GM15510 (cell line): ENCODE data around the gene NFASC.

ENCODE experiments used
- POLR2A ChIP-seq: IDR thresholded peaks from 3 replicates; pipeline ENCODE4 v1.6.1; 2011; ENCODE audit warnings: borderline replicate concordance; ENCODE audit not compliant: insufficient read length; ENCODE audit errors: extremely low read depth

Gene NFASC

DNA sequence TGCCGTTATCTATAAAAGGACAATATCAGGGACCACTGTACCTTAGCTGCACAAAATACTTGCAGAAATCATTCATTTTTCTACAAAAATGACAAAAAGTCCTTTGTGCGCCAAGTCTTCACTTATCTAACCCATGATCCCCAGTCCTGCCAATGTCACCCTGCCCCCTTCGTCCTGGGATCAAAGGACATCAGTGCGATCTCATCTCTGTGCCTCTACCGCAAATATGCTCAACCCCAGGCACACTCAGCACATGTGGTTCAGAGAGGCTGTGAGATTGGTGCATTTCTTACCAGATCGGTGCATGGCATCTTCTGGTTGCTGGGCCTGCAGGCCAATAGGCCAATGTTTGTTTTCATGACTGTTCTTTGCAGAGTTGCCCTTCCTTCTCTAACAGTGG is 72.8 kb downstream of the NFASC start:
- TF ChIP-seq POLR2A, result no peak

DNA sequence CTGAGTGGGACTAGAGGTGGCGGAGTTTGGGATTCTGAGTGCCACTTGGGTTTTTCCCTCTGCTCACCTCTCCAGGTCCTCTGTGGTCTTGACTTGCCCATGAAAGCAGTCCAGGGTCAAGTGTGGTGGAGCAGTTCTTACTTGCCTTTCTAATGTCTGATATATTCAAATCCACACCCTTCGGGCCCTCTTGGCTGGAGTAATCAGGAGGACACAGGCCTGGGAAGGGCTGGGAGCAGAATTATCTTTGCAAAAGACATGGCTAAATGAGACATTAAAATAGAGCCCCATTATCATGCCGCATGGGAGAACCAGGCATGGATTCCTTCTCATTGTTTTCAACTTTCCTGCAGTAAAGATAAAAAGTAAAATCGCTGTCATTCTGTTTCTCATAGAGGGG is 74.0 kb downstream of the NFASC start:
- TF ChIP-seq POLR2A, result no peak

DNA sequence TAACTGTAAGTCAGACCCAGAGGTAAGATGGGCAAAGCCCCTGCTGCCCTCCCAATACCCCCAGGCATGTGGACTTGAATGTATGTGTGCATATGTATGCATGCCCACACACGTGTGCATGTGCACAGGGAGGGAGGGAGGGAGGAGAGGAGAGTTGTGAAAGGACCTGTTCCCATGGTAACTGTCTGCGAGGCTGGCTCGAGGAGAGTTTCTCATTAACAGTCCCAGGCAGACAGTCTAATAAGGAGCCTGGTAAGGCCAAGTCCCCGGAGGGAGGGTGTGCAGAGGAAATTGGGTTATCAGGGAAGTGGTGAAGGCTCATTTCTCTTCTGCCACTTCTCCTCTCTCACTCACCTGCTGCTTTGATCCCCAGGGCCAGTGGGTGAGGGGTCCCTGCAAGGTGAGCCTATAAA is 74.9 kb downstream of the NFASC start:
- no peak for TF ChIP-seq POLR2A

DNA sequence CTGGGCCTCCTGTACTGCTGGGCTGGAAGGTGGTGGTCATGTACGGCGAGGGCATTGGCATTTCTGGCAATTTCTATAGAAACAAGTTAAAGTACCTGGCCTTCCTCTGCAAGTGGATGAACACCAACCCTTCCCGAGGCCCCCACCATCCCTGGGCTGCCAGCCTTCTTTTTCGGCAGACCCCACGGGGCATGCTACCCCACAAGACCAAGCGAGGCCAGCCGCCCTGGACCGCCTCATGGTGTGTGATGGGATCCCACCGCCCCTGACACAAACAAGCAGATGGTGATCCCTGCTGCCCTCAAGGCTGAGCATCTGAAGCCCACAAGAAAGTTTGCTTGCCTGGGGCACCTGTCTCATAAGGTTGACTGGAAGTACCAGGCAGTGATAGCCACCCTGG is 76.0 kb downstream of the NFASC start:
- no peak for TF ChIP-seq POLR2A

DNA sequence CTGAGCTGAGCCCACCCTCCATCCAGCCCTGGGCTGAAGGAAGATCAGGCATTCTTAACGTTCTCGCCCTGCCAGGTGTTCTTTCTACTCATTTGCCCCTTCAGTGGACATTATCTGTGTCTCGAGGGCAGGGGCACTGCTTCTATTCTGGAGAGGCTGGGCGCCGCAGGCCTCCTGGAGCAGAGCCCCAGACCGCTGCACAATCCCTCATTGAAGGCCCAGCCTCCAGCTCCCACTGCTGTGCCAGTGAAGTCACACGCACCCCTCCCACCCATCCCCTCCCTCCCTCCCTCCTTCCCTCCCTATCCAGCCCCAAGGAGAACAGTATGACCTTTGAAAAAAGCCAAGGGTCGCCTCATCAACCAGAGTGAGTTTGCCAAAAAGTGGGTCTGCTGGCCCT is 76.7 kb downstream of the NFASC start:
- no peak for TF ChIP-seq POLR2A

DNA sequence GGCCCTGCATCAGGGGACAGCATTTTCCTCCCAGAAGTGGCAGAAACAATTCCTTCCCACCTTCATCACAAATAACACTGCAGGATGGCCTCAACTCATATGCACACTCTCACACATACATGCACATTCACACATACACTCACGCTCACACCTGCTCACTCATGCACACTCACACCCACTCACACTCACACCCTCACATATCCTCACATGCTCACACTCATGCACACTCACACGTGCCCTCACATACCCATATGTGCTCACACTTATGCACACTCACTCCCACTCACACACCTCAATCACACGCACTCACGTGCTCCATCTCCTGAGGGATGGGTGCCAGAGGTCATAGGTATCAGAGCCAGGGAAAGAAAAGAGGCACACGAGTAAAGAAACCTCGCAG is 77.1 kb downstream of the NFASC start:
- TF ChIP-seq POLR2A, result no peak

DNA sequence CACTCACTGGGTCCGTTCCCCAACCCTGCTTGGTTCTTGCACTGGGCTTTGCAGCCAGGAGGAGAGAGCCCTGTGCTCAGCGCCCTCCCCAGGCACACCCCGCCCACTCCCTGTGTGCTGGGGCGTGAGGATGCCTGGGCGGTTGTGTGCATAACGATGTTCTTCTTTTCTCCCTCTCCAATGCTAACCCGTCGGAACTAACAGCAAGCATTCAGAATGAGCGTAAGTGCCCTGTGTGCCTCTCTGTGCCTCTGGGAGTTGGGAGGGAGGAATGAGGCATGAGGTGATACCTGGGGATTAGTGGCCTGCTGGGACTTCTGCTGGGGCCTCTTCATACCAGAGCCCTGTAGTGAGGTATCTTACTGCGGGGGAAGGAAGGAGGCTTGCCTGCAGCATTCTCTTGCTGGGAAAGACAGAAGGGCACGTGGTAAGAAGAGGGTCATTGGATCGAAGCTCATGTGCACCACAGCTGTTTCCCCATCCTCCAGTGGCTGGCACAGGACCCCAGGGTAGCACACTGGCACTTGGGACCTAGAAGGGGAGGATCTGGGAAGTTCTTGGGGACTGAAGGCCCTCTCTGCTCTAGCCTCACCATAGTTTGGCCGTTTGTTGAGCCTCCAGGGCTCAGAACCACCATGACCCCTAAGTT is 79.8 kb downstream of the NFASC start:
- no peak for TF ChIP-seq POLR2A

DNA sequence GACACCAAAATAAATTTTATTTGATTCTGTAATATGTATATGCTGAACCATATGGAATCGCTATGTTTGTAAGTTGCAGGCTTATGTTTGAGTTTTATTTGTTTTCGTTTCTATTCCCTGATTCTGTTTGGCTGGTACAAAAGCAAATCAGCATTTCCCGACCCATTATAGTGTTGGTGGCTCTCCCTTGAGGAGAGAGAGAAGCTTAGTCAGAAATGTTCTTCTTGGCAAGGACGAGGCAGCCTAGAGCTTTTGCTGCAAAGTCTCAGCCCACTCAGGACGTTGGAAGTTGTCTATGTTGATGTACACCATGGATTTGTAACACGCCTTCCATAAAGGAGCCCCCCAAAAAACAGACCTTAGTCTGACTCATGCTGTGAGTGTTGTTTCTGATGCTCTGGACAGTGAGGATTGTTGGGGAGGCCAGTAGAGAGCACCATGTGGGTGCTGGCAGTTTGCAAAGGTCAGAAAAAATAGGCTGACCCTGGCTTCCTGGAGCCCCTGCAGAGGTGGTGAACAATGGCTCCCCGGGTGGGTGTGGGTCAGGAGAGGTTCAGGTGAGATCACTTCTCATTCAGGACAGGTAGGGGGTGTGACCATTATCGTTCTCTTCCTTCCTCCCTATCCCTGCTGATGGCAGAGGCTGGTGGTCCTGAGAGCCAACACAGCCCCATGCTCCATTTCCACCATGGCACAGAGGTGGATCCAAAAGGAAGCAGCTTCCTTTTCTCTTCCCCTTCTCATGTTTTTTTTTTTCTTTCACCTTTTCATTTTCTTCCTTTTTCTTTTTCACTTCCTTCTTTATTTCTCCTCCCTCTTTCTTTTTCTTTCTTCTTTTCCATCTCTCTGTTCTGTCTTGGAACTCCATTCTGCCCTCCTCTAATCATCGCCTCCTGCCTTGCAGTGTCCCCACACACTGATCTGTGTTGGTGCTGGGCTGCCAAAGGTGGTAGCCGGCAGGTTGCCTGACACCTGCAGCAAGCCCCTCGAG is 88.0 kb downstream of the NFASC start:
- no peak for TF ChIP-seq POLR2A

DNA sequence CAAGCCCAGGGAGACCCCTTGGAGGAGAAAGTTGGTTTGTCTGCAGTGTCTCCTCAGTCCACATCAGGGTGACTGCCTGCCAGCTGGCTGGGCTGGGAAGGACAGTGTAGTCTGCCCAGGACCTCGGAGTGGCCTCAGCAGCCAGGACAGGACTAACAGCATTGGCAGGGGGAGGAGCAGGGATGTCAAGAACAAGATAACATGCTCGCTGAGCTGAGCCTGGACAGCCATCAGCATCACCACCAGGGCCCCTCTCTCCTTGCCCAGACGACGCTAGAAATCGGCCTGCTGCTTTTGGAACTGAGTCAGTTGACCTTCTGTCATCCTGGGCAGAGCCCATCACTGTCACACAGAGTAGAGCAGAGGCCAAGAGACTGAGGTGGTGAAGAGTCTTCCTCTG is 88.7 kb downstream of the NFASC start:
- no peak for TF ChIP-seq POLR2A

DNA sequence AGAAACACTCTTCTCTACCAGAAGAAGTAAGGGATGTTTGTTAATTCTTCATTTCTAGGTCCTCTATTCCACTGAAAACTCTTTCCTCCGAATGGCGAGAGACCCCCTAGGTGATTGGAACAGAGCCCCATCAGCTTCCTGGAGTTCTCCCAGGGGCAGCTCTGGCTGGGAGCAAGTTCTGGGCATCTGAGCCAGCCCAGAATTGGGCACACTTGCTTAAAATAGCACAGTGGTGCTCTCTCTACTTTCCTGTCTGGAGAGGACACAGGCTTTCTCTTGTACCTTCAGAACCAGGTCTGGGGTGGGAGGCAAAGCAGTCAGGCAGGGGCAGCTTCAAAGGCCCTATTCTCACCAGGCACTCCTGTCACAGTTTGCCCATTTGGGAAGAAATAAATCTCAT is 89.2 kb downstream of the NFASC start:
- no peak for TF ChIP-seq POLR2A

DNA sequence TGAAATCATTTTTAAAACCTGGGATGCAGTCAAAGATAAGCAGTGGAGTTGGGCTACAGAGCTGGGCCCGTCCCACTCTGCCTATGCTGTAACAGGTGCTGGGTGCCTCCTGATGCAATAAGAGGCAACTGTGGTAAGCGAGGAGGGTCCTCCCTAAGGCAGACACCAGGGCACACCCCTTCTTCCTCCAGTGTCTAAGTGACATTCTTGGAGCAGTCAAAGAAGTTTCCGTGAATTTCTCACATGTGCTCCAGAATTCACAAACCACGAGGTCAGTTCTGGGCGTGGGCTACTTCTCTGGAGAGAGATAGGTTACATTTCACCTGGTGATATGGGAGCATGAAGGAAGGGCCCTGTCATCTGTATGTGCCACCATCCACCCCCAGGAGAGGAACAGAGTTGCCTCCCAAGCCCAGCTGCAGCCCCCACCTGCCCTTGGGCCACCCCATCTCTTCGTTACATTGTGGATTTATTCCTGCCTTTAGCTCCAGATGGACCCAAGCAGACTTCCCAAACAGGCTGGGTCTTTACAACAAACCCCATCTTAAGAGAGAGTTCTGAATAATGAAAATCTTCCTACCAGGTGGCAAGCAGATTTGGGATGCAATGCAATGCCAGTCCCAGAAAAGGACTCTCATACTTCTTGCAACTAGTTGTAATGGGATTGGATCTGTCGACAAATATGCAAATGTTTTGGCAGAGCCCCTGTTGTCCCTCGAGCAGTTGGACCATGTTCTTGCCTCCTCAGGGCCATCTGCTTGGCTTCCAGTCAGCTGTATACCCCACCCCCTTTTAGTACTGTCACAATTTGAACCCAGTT is 89.9 kb downstream of the NFASC start:
- no peak for TF ChIP-seq POLR2A

DNA sequence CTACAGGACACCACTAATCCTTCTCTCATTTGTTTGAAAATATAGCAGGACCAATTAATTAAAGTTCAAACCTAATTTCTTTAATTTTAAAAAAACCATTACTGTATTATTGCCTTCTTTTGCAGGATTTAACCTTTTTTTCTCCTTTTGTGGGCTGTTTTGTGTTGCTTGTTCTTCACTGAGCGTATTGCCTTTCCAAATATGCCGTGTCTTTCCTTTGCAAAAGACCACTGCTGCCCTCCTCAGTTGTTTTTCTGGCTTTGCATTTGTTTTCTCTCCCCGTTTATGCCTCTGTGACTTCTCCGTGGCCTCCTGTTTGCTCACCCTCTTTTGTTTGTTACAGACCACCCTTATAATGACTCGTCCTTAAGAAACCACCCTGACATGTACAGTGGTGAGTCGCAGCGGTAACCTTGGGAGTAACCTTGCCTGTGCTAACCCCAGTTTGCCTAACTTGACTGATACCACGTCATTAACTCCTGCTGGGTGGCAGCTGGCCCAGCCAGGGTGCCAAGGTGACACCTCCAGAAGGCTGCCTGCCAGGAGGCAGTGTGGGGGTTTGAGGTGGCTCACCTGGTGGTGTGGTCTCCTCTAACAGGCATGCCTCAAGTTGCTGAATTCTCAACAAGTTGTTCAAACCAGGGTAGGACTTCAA is 91.2 kb downstream of the NFASC start:
- TF ChIP-seq POLR2A, result no peak

DNA sequence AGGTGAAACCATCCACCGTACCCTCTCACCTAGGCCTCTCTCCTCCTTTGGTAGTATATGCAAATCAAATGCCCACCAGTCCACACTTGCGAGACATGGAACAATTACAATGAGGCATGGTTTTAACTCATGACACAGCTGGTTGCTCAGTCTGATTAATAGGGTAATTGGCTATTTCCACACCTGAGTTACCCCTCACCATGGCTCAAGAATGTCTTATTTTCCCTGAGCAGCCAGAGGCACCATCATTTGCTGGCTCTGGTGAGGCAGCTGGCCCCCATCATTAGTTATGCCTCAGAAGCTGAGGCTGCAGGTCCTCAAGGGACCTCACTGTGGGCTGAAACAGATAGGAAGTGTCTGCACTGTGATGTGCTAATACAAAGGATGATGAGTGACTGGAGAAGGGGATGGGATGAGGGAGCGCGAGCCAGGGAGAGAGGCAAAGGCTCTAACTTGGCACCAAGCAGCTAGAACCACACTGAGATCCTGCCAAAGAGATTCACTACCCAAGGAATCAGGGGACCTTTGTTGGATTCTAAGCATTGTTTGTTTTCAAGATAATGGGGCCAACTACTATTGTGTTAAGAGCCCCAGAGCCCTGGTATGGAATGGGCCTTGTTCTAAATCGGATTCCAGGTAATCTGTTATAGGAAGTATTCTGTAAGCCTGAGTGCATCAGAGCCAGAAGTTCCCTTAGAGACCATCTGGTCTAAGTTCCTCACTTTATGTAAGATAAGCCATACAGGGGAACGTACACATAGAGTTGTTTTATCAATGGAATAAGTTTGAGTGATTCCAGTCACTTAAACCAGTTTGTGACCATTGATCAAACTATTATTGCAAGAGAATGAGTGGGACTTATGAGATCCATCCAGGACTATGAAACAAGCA is 92.3 kb downstream of the NFASC start:
- no peak for TF ChIP-seq POLR2A

DNA sequence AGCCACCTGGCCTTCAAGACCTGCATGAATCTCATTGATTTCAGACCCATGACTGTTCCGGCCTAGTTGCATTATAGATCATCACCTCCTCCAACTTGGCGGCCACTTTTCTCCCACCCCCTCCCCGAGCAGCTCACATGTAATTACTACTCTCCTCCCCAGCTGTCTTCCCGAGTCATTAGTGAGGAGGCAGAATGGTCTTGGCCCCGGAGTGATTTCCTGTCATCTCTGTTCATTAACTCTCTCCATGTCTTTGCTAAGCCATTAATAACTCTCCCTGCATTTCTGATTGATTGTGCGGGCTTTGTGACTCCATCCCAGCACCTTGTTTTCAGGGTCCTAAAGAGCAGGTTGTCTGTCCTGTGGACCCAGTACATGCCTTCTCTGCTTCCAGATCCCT is 96.8 kb downstream of the NFASC start:
- no peak for TF ChIP-seq POLR2A
